HEK293 (cell line): ENCODE data around the gene OSBPL1A.

ENCODE experiments used
- CTCF ChIA-PET: fragments of 350-600 bp; formaldehyde crosslinking; extraction: SDS; loops from one replicate; lab custom pipeline; 2021; ENCODE audit warnings: antibody characterized with exemption; lab: Yijun Ruan, JAX
- POLR2A ChIA-PET: fragments of 300-600 bp; formaldehyde crosslinking; extraction: SDS; loops from one replicate; lab custom pipeline; 2020; ENCODE audit warnings: antibody characterized with exemption, inconsistent platforms; lab: Yijun Ruan, JAX
- H3K27ac ChIP-seq: fragments of 200-500 bp; sonication (Bioruptor generic); 2 replicates; pipeline ENCODE4 v1.5.1; 2014; ENCODE audit warnings: low read depth, low read length, control low read depth, inconsistent platforms; ENCODE audit errors: extremely low read depth
- H3K36me3 ChIP-seq, 2 experiments: fragments of 200-500 bp in 1 of 2; sonication (Bioruptor generic) in 1 of 2; 1 replicate in 1 of 2; 2 replicates in 1 of 2; pipeline ENCODE4 v1.5.1; 2014 to 2017; ENCODE audit warnings: inconsistent platforms in 2 of 2, low read length in 2 of 2; ENCODE audit not compliant: control insufficient read depth in 2 of 2, insufficient read depth in 1 of 2
- H3K4me1 ChIP-seq: fragments of 200-500 bp; sonication (Bioruptor generic); 2 replicates; pipeline ENCODE4 v1.5.1; 2014; ENCODE audit warnings: mild to moderate bottlenecking, low read length, inconsistent platforms; ENCODE audit not compliant: control insufficient read depth, insufficient read depth
- H3K4me3 ChIP-seq: 2 replicates; pipeline ENCODE4 v1.5.1; 2011; ENCODE audit warnings: low read depth, mild to moderate bottlenecking, control low read depth, low read length, moderate library complexity
- H3K9me3 ChIP-seq: fragments of 200-500 bp; sonication (Bioruptor generic); 2 replicates; pipeline ENCODE4 v1.5.1; 2014; ENCODE audit warnings: low read depth, low read length, inconsistent platforms; ENCODE audit not compliant: control insufficient read depth, insufficient read depth
- MZF1 ChIP-seq: fragments of 450-650 bp; formaldehyde crosslinking; IDR thresholded peaks from 2 replicates; pipeline ENCODE4 v1.5.1; 2017; ENCODE audit warnings: missing biosample characterization, missing genetic modification characterization, borderline replicate concordance
- RBAK ChIP-seq: fragments of 450-650 bp; formaldehyde crosslinking; IDR thresholded peaks from 2 replicates; pipeline ENCODE4 v1.5.1; 2016; ENCODE audit warnings: missing biosample characterization, missing genetic modification characterization
- ZNF133 ChIP-seq: fragments of 450-650 bp; formaldehyde crosslinking; IDR thresholded peaks from 2 replicates; pipeline ENCODE4 v1.5.1; 2016; ENCODE audit warnings: missing biosample characterization, missing genetic modification characterization
- ZNF2 ChIP-seq: fragments of 450-650 bp; formaldehyde crosslinking; IDR thresholded peaks from 2 replicates; pipeline ENCODE4 v1.5.1; 2016; ENCODE audit warnings: missing biosample characterization, missing genetic modification characterization
- ZNF24 ChIP-seq: fragments of 450-650 bp; formaldehyde crosslinking; IDR thresholded peaks from 2 replicates; pipeline ENCODE4 v1.5.1; 2016; ENCODE audit warnings: missing biosample characterization, missing genetic modification characterization
- ZNF354C ChIP-seq: fragments of 450-650 bp; formaldehyde crosslinking; IDR thresholded peaks from 2 replicates; pipeline ENCODE4 v1.5.1; 2016; ENCODE audit warnings: missing biosample characterization, missing genetic modification characterization, low read depth, borderline replicate concordance
- ZNF362 ChIP-seq: fragments of 450-650 bp; formaldehyde crosslinking; IDR thresholded peaks from 2 replicates; pipeline ENCODE4 v1.5.1; 2016; ENCODE audit warnings: missing biosample characterization, missing genetic modification characterization
- ZNF433 ChIP-seq: fragments of 450-650 bp; formaldehyde crosslinking; IDR thresholded peaks from 2 replicates; pipeline ENCODE4 v1.5.1; 2016; ENCODE audit warnings: missing biosample characterization, missing genetic modification characterization, low read depth
- ZNF501 ChIP-seq: fragments of 450-650 bp; formaldehyde crosslinking; IDR thresholded peaks from 2 replicates; pipeline ENCODE4 v1.5.1; 2016; ENCODE audit warnings: missing biosample characterization, missing genetic modification characterization
- ZNF510 ChIP-seq: fragments of 450-650 bp; formaldehyde crosslinking; IDR thresholded peaks from 2 replicates; pipeline ENCODE4 v1.5.1; 2018; ENCODE audit warnings: mild to moderate bottlenecking, missing genetic modification characterization, missing biosample characterization; ENCODE audit not compliant: insufficient replicate concordance
- ZNF529 ChIP-seq: fragments of 450-650 bp; formaldehyde crosslinking; IDR thresholded peaks from 2 replicates; pipeline ENCODE4 v1.5.1; 2017; ENCODE audit warnings: missing genetic modification characterization, missing biosample characterization; ENCODE audit not compliant: insufficient replicate concordance
- ZNF555 ChIP-seq: fragments of 450-650 bp; formaldehyde crosslinking; conservative IDR thresholded peaks from 2 replicates; pipeline ENCODE4 v1.5.1; 2017; ENCODE audit warnings: missing biosample characterization, mild to moderate bottlenecking, missing genetic modification characterization, inconsistent platforms
- ZNF664 ChIP-seq: fragments of 450-650 bp; formaldehyde crosslinking; IDR thresholded peaks from 2 replicates; pipeline ENCODE4 v1.5.1; 2016; ENCODE audit warnings: missing biosample characterization, missing genetic modification characterization
- ZNF670 ChIP-seq: fragments of 450-650 bp; formaldehyde crosslinking; IDR thresholded peaks from 2 replicates; pipeline ENCODE4 v1.5.1; 2016; ENCODE audit warnings: missing biosample characterization, missing genetic modification characterization, low read depth
- ZNF777 ChIP-seq: fragments of 450-650 bp; formaldehyde crosslinking; IDR thresholded peaks from 2 replicates; pipeline ENCODE4 v1.5.1; 2017; ENCODE audit warnings: missing biosample characterization, missing genetic modification characterization, borderline replicate concordance
- ZNF785 ChIP-seq: fragments of 450-650 bp; formaldehyde crosslinking; IDR thresholded peaks from 2 replicates; pipeline ENCODE4 v1.5.1; 2016; ENCODE audit warnings: missing biosample characterization, missing genetic modification characterization
- TF ChIP-seq, protein P1 (sequence below): fragments of 450-650 bp; IDR thresholded peaks from 2 replicates; pipeline ENCODE4 v1.5.1; 2018; ENCODE audit warnings: missing biosample characterization, missing genetic modification characterization
- TF ChIP-seq, protein P2 (sequence below): fragments of 450-650 bp; formaldehyde crosslinking; conservative IDR thresholded peaks from 2 replicates; pipeline ENCODE4 v1.5.1; 2016; ENCODE audit warnings: low read depth, missing biosample characterization, missing genetic modification characterization
- TF ChIP-seq, protein P3 (sequence below): fragments of 450-650 bp; formaldehyde crosslinking; IDR thresholded peaks from 2 replicates; pipeline ENCODE4 v1.5.1; 2016; ENCODE audit warnings: missing biosample characterization, missing genetic modification characterization, borderline replicate concordance

Gene OSBPL1A

GRCh38 chr18:24118750-24119577, 278.7 kb downstream of the OSBPL1A start (continued):
- no peak for TF ChIP-seq ZNF670 (tag by site-specific recombination)
- TF ChIP-seq, protein P1, sequence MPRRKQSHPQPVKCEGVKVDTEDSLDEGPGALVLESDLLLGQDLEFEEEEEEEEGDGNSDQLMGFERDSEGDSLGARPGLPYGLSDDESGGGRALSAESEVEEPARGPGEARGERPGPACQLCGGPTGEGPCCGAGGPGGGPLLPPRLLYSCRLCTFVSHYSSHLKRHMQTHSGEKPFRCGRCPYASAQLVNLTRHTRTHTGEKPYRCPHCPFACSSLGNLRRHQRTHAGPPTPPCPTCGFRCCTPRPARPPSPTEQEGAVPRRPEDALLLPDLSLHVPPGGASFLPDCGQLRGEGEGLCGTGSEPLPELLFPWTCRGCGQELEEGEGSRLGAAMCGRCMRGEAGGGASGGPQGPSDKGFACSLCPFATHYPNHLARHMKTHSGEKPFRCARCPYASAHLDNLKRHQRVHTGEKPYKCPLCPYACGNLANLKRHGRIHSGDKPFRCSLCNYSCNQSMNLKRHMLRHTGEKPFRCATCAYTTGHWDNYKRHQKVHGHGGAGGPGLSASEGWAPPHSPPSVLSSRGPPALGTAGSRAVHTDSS (tag by site-specific recombination), result no peak

- ChIA-PET CTCF (interaction anchor here (1.3 kb wide), 1 partner anchor 39 kb away, joined by 3 read pairs; no protein-coding TSS in a partner anchor), POLR2A (interaction anchor here (1.0 kb wide), 1 partner anchor 23 kb away, joined by 3 read pairs; the partner anchor contains the start of gene CABYR)
These were observed 282.0 kb downstream of the OSBPL1A start for GRCh38 chr18:24115628-24116027.

More at GRCh38 chr18:24115628-24116027, 282.0 kb downstream of the OSBPL1A start:
- no peaks in the 10 kb centered on the region for H3K4me1 ChIP-seq
- H3K9me3 ChIP-seq, result no peaks in the 10 kb centered on the region
- no peak overlapping the region for H3K4me3 ChIP-seq
- TF ChIP-seq ZNF24 (tag by site-specific recombination), result no peak
- TF ChIP-seq ZNF362 (tag by site-specific recombination), result no peak
- no peak for TF ChIP-seq ZNF777 (tag by site-specific recombination)
- TF ChIP-seq ZNF354C (tag by site-specific recombination), result no peak
- TF ChIP-seq ZNF133 (tag by site-specific recombination), result no peak
- TF ChIP-seq RBAK (tag by site-specific recombination), result no peak
- no peak for TF ChIP-seq ZNF785
- TF ChIP-seq MZF1 (tag by site-specific recombination), result no peak
- TF ChIP-seq ZNF555 (tag by site-specific recombination), result no peak
- no peak for TF ChIP-seq ZNF2 (tag by site-specific recombination)
- TF ChIP-seq ZNF433 (tag by site-specific recombination), result no peak
- no peak for TF ChIP-seq ZNF529
- TF ChIP-seq ZNF510 (tag by site-specific recombination), result no peak
- TF ChIP-seq, protein P2, sequence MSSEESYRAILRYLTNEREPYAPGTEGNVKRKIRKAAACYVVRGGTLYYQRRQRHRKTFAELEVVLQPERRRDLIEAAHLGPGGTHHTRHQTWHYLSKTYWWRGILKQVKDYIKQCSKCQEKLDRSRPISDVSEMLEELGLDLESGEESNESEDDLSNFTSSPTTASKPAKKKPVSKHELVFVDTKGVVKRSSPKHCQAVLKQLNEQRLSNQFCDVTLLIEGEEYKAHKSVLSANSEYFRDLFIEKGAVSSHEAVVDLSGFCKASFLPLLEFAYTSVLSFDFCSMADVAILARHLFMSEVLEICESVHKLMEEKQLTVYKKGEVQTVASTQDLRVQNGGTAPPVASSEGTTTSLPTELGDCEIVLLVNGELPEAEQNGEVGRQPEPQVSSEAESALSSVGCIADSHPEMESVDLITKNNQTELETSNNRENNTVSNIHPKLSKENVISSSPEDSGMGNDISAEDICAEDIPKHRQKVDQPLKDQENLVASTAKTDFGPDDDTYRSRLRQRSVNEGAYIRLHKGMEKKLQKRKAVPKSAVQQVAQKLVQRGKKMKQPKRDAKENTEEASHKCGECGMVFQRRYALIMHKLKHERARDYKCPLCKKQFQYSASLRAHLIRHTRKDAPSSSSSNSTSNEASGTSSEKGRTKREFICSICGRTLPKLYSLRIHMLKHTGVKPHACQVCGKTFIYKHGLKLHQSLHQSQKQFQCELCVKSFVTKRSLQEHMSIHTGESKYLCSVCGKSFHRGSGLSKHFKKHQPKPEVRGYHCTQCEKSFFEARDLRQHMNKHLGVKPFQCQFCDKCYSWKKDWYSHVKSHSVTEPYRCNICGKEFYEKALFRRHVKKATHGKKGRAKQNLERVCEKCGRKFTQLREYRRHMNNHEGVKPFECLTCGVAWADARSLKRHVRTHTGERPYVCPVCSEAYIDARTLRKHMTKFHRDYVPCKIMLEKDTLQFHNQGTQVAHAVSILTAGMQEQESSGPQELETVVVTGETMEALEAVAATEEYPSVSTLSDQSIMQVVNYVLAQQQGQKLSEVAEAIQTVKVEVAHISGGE (tag by site-specific recombination), result no peak
- TF ChIP-seq ZNF664 (tag by site-specific recombination), result no peak
- TF ChIP-seq, protein P3, sequence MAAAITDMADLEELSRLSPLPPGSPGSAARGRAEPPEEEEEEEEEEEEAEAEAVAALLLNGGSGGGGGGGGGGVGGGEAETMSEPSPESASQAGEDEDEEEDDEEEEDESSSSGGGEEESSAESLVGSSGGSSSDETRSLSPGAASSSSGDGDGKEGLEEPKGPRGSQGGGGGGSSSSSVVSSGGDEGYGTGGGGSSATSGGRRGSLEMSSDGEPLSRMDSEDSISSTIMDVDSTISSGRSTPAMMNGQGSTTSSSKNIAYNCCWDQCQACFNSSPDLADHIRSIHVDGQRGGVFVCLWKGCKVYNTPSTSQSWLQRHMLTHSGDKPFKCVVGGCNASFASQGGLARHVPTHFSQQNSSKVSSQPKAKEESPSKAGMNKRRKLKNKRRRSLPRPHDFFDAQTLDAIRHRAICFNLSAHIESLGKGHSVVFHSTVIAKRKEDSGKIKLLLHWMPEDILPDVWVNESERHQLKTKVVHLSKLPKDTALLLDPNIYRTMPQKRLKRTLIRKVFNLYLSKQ (tag by site-specific recombination), result no peak
- TF ChIP-seq ZNF501 (tag by site-specific recombination), result no peak
- H3K36me3 ChIP-seq, result peaks cover 0 to 5% of the 10 kb centered on the region in 2 experiments; a peak in 2 of 3 replicates
- H3K27ac ChIP-seq, result no peak overlapping the region
